GM18519 (cell line): ENCODE measurements around the gene NOCT.
A peak's percentile ranks its signal among the peaks of the same experiment; 100 is the strongest.
"Not testable (repeated sequence)": the region's sequence is repeated elsewhere in the genome, so short reads cannot be mapped to it uniquely, and the experiment has no call there.

Source experiments
- ATAC-seq: cut with Tn5 transposase; IDR thresholded peaks from one replicate; pipeline ENCODE4 v1.9.1; 2021; ENCODE audit warnings: mild to moderate bottlenecking, moderate library complexity; ENCODE audit not compliant: unreplicated experiment, low FRiP score

The NOCT gene

DNA sequence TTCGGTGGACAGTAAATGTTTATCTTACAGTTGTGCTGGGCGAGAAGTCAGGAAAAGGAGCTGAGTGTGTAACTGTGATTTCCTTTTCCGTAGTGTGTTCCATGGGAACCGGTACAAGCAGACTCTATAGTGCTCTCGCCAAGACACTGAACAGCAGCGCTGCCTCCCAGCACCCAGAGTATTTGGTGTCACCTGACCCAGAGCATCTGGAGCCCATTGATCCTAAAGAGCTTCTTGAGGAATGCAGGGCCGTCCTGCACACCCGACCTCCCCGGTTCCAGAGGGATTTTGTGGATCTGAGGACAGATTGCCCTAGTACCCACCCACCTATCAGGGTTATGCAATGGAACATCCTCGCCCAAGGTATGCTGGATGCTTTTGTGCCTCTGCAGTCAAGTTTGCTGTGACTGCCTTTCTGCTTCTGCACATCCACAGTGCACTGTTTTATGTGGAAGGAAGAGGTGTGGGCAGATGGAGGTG lies 27.4 kb downstream of the NOCT start:
- ATAC-seq = no peak

- ATAC-seq = no peak
These were observed 28.7 kb downstream of the NOCT start for GRCh38 chr4:139044291-139044690.

- ATAC-seq = no peak
These were observed 32.4 kb downstream of the NOCT start for GRCh38 chr4:139048026-139048425.

DNA sequence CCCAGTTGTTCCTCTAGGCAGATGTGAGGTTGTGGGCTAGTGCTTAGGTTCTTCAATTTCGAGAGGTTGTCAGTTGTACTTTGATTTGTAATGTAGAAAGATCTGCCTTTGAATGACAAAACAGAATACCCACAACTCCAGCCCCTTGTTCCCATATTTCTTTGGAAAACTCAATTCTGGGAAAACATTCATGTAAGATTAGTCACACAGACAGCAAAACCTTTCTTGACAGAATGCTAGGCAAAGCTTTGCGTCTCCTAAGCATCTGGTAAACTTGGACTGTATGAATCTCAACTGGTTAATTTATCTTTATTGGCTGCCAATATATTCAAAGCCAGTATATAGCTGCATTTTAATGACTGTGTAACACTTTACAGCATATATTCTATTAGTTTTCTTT lies 34.9 kb downstream of the NOCT start:
- ATAC-seq = no peak

DNA sequence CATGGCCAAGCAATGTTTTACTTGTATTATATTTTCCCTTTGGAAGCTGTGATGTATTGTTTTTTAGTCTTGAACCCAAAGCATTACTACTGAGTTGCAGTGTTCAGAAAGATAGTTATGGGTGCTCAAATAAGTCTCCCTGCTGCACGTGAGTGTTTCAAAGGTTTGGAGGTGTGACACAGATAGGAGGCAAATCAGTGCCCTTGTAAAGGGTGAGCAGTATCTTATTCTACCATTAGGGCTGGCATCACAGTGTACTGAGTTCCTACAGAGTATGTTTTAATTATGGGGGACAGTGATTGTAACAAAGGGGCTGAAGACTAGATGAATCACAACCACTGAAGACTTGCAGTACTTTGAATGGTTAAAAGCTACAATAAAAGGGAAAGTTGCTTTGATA lies 38.3 kb downstream of the NOCT start:
- no peak for ATAC-seq

DNA sequence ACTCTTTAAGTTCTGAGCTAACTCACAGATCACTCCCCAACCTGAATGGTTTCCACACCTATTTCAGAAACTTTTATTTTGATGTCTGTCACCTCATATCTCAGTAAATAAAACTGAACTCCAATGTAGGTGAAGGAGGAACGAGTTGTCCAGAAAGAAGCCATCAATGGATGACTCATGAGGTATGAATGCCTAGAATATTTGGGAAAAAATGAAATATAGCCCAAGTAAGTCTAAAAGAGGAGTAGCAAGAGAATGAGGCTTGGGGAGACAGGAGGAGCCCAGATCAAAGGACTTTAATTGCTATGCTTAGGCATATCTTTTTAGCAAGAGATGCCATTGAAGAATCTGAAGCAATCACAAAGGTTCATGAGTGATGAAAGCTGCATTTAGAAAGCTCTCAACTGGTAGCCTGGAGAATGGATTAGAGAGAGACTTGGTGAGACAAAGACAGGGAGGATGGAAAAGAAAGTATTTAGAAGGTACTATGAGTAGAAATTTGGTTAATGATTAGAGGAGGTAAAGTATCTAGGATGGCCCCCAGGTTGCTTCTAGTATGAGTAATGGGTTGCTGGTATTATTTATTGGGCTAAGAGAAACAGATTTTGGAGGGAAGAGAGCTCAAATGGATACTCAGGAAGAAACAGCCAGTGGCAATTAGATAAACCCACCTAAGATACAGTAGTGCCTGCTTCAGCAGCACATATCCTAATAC lies 39.4 kb downstream of the NOCT start:
- no peak for ATAC-seq

DNA sequence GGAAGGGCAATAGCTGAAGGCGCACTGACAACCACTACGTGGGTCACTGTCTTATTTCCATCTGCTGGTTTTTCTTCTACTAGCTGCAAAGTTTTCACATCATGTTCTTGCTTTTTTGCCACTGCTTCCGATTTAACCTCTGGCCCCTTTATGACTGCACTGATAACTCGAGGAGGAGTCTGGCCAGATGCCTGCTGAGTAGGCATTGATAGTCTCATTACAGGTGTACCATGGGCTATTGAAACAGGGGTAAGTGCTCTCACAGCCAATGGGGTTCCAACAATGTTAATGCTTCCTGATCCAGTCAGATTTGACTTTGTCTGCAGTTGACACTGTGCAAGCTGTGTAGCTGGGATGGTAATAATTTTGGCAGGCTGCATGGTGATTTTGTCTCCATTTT lies 43.4 kb downstream of the NOCT start:
- not testable (repeated sequence) for ATAC-seq

DNA sequence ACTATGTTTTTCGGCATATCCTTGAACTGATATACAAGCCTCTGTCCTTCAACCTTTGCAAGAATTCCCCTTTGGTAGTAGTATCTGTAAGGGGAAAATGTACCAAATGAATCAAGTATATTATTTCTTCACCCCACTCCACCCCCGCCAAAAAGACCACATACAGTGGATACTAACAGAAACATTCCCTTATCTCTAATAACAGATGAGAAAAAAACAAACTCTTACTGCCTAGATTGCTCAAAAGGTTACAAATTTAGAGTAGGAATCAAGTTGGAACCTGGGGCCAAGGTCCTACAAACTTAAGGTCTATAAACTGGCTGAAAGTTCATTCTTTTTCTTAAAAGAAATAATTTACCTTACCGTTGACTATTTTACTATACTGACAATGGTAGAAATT lies 45.0 kb downstream of the NOCT start:
- no peak for ATAC-seq

GRCh38 chr4:139076016-139076744 lies 60.6 kb downstream of the NOCT start:
- ATAC-seq = no peak

- ATAC-seq = no peak
These were observed 62.2 kb downstream of the NOCT start for GRCh38 chr4:139077567-139078355.

DNA sequence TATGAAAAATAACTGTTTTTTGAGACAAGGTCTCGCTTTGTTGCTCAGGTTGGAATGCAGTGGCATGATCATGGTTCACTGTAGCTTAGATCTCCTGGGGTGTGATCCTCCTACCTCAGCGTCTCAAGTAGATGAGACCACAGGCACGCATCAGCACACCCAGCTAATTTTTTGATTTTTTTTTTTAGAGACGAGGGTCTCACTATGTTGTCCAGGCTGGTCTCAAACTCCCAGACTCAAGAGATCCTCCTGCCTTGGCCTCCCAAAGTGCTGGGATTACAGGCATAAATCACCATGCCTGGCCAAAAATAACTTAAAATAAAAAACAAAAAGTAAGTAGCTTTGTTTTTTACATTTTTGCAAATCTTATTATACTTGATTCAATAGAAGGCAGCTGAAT lies 63.3 kb downstream of the NOCT start:
- ATAC-seq = no peak

DNA sequence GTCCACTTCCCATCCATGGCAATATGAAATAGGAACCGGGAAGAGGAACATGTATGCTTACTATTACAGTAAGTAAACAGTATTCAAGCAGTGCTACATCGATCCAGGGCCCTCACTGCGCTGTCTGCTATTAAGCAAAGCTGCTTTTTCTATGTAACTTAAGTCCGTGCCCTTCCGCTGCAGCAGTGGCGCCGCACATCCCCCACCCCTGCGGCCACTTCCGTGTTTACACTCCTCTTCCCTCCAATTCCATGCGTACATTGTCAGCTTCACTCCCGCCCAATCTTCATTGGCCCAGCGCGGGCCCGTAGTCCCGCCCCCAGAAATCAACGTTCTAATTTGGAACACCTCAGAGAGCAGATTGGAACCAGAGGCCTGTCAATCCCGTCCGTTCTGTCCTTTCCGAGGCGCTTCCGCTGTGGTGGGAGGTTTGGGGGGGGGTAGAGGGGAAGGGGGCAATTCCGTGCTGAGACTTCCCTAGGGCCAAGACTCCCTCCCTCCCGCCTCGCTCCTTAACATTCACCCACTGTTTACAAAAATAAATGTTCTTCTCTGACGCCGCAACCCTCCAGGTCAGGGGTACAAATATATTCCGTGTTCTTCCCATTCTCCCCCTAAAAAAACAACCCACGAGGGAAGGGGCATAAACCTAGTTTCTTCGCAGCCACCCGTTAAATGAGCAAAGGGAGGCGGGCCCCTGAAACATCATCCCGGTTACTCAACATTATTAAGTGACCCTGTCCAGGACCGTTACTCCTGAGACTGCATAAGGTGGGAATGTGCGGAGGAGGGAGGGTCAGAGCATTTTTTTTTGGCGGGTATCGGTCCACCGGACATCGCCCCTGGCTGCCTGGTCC lies 67.4 kb downstream of the NOCT start:
- ATAC-seq = peak; percentile 86

DNA sequence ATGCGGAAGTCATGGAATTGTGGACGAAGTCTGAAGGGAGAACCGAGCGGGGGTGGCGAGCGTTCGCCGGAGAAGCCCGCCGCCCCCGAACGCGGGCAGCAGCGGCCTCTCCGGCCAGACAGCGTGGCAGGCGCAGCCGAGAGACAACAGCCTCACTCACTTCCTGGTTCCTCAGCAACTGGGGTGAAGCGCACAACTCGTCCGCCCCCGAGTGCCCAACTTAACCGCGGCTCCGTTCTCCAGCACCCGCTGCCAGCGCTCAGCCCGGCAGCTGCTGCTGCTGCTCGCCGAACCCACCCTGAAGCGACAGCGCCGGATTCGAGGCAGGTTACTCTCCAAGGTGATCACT lies 68.0 kb downstream of the NOCT start:
- peak; percentile 12 for ATAC-seq

DNA sequence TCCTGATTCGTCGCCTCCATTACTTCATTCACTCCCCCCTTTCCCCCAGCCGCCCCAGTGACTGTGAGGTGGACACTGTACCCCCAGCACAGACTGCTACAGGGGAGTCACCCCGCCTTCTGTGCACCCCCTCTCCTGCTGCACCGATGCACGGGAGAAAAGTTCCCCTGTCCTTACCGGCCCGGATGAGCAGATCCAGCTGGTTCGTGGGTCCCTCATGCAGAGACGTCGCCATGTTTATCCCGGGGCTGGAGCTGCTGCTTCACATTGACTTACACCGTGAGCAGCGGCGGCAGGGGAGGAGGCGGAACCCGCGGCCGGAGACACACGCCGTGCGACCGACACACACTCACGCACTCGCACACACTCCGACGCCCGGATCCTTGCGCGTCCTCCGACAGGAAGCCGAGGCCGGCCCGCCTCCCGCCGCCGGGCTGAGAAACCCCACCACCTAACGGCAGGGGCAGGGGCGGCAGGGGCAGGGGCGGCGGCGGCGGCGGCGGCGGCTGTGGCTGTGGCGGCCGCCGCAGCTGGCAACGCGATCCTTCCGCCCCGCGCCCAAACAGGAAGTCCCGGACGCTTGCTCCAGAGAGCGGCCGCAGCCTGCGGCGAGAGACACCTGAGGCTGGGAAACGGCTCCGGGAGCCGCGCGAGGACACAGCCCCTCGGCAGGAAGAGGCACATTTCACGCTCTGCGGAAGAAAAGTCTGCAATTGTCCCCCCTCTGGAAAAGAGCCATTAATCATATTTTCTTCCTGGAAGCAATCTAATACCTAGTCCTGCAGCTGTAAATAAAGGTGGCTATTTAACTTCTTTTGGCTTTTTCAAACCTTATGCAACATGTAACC lies 68.6 kb downstream of the NOCT start:
- peak; percentile 45 for ATAC-seq

DNA sequence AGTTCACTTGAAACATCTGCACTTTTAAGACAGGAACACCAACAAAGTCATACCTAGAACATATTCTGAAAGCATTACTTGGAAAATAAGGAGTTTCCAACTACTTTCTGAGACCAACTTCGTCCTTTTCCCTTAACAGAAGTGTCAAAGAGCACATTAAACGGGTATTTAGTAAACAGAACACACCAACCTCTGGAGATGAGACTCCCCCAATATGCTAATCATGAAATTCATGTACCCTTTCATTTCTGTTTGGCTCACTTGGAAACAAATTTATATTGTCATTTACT lies 69.2 kb downstream of the NOCT start:
- no peak for ATAC-seq

DNA sequence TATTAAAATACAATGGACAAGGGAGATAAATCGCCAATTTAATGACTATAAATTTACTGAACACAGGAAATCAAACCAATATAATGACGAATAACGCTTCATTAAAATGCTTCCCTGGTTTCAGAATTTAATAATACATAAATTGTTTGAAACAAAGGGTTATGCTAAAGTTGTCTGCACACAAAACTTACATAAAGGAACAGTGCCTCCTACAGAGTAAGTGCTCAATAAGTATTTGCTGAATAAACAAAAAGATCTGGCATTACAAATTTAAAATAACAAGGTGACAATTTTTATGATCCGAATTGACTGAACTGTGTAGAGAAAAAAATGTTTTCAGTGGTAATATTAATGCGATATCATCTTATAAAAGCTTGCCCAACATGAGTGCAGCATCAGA lies 69.6 kb downstream of the NOCT start:
- ATAC-seq = no peak

DNA sequence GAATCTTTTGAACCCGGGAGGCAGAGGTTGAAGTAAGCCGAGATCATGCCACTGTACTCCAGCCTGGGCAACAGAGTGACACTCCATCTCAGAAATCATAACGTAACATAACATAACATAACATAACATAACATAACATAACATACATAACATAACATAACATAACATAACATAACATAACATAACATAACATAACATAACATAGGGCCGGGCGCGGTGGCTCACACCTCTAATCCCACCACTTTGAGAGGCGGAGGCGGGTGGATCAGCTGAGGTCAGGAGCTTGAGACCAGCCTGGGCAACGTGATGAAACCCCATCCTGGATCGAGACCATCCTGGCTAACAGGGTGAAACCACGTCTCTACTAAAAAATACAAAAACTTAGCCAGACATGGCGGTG lies 76.7 kb downstream of the NOCT start:
- ATAC-seq = no peak
